Neutrophil (primary cell): ENCODE results near the gene MCFD2.

ENCODE experiments used
- H3K27ac ChIP-seq: fragments of 200-600 bp; sonication (generic); 2 replicates; pipeline ENCODE4 v1.5.1; 2016; ENCODE audit warnings: mild to moderate bottlenecking, moderate library complexity
- H3K27me3 ChIP-seq: fragments of 200-600 bp; sonication (generic); 2 replicates; pipeline ENCODE4 v1.6.0; 2016; ENCODE audit warnings: mild to moderate bottlenecking
- H3K36me3 ChIP-seq: fragments of 200-600 bp; sonication (generic); 2 replicates; pipeline ENCODE4 v1.5.1; 2017
- H3K4me1 ChIP-seq, 2 experiments: fragments of 200-600 bp in 1 of 2; sonication (generic) in 1 of 2; 1 replicate in 1 of 2; 2 replicates in 1 of 2; pipeline versions ENCODE4 v1.5.1 to v1.6.1; 2013 to 2016; ENCODE audit warnings: low read depth in 1 of 2, low read length in 1 of 2, mild to moderate bottlenecking in 1 of 2, moderate library complexity in 1 of 2; ENCODE audit not compliant: control insufficient read depth in 1 of 2, insufficient read depth in 1 of 2
- H3K4me3 ChIP-seq, 2 experiments: fragments of 200-600 bp in 1 of 2; sonication (generic) in 1 of 2; 1 replicate in 1 of 2; 2 replicates in 1 of 2; pipeline ENCODE4 v1.5.1; 2013 to 2016; ENCODE audit warnings: low read depth in 1 of 2, low read length in 1 of 2, mild to moderate bottlenecking in 1 of 2, moderate library complexity in 1 of 2
- H3K9me3 ChIP-seq: fragments of 200-600 bp; sonication (generic); 2 replicates; pipeline ENCODE4 v1.5.1; 2016
- TF ChIP-seq, protein P1 (sequence below): fragments of 200-600 bp; sonication (generic); IDR thresholded peaks from 2 replicates; pipeline ENCODE4 v1.5.1; 2016; ENCODE audit warnings: antibody characterized with exemption

MCFD2 gene

DNA sequence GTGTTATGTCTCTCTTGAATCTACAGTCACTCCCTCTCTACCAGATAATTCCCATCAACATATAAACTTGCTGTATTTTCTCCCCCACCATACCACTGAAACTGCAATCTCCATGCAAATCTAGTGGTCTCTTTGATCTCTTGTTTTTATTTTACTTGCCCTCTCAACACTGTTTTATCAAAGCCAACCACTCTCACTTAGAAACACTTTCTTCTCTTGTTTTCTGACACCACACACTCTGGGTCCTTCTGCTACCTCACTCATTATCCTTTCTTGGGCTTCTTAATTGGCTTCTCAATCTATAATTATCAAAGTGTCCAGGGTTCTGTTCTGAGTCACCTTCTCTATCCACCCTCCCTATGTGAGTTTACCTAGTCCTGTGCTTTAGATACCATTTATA is 2.0 kb upstream of the MCFD2 start:
- Histone ChIP-seq H3K27me3 (no peaks in the 10 kb centered on the region), H3K36me3 (no peaks in the 10 kb centered on the region), H3K4me3 (no peak overlapping the region), H3K27ac (no peak overlapping the region), H3K9me3 (no peaks in the 10 kb centered on the region), H3K4me1 (peaks cover 24 to 26% of the 10 kb centered on the region in 2 experiments)
- TF ChIP-seq, protein P1, sequence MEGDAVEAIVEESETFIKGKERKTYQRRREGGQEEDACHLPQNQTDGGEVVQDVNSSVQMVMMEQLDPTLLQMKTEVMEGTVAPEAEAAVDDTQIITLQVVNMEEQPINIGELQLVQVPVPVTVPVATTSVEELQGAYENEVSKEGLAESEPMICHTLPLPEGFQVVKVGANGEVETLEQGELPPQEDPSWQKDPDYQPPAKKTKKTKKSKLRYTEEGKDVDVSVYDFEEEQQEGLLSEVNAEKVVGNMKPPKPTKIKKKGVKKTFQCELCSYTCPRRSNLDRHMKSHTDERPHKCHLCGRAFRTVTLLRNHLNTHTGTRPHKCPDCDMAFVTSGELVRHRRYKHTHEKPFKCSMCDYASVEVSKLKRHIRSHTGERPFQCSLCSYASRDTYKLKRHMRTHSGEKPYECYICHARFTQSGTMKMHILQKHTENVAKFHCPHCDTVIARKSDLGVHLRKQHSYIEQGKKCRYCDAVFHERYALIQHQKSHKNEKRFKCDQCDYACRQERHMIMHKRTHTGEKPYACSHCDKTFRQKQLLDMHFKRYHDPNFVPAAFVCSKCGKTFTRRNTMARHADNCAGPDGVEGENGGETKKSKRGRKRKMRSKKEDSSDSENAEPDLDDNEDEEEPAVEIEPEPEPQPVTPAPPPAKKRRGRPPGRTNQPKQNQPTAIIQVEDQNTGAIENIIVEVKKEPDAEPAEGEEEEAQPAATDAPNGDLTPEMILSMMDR, result no peak

DNA sequence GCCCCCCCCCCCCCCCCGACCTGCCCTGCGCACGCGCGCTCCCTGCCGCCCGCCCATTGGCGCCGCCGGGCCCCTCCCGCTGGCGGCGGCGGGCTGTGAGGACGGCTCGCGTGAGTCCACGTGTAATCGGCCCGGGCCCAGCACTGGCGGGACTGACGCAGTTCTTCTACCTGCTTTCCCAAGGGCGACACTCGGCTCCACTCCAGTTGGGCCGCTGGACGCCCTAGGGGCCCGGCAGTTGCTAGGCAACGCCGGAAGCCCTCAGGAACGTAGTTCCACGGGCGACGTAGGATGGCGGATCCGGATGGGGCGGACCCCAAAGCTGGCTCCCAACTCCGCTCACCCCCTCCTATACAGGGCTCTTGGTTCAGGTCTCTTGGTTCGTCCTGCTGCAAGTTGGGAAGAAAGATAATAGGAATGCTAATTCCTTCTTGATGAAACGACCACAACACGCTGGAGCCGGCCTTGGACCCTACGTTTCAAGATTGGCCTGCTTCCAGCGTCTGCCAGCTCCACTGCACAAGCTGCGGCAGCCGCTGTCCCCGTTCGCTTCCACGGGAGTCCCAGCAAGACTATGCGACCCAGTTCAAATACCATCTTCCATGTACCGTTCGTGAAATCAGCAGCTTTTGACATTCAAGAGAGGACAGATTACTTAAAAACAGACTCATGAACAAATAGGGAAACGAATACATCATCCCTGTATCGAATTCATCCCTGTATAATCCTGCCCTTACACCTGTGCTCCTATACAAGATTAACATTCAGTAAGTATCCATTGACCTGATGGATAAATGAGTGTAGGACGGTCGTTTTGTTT is 415 bp upstream of the MCFD2 start:
- no peaks in the 10 kb centered on the region for H3K27me3 ChIP-seq
- H3K4me1 ChIP-seq, result peaks cover 24 to 26% of the 10 kb centered on the region in 2 experiments
- H3K9me3 ChIP-seq, result no peaks in the 10 kb centered on the region
- H3K27ac ChIP-seq, result peak overlapping the region; percentile 54
- peak overlapping the region; percentile 91 to 99 for H3K4me3 ChIP-seq
- no peaks in the 10 kb centered on the region for H3K36me3 ChIP-seq
- TF ChIP-seq, protein P1, result peak; percentile 39

DNA sequence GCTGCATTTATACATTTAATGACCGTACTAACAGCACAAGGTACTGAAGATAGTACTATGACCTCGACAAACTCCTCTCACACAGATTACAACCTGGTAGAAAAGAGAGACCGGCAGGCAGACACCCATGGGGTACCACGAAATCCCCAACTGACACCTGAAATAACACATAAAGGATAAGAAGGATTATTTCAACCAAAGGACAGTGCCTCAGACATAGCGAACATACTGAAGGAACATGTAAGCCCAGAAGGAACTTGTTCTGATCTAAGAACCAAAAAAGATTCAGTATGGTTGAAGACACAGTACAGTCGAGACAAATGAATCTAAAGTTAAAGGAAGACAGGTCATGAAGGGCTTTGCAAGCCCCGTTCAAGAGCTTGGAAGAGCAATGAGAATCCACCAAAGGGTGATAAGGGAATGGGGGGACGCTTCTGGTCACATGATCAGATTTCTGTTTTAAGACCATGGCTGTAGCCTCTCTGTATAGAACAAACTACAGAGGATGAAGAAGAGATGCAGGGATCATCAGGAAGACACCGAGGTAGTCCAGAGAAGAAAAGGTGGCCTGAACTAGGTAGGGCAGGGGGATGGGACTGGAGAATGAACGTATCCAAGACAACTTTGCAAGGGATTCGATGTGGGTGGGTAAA is 902 bp downstream of the MCFD2 start:
- Histone ChIP-seq H3K9me3 (no peaks in the 10 kb centered on the region), H3K4me3 (peak overlapping the region; percentile 91 to 99), H3K27ac (peak overlapping the region; percentile 54), H3K36me3 (peaks cover 3% of the 10 kb centered on the region), H3K4me1 (peaks cover 24 to 26% of the 10 kb centered on the region in 2 experiments), H3K27me3 (no peaks in the 10 kb centered on the region)
- TF ChIP-seq, protein P1, result no peak

DNA sequence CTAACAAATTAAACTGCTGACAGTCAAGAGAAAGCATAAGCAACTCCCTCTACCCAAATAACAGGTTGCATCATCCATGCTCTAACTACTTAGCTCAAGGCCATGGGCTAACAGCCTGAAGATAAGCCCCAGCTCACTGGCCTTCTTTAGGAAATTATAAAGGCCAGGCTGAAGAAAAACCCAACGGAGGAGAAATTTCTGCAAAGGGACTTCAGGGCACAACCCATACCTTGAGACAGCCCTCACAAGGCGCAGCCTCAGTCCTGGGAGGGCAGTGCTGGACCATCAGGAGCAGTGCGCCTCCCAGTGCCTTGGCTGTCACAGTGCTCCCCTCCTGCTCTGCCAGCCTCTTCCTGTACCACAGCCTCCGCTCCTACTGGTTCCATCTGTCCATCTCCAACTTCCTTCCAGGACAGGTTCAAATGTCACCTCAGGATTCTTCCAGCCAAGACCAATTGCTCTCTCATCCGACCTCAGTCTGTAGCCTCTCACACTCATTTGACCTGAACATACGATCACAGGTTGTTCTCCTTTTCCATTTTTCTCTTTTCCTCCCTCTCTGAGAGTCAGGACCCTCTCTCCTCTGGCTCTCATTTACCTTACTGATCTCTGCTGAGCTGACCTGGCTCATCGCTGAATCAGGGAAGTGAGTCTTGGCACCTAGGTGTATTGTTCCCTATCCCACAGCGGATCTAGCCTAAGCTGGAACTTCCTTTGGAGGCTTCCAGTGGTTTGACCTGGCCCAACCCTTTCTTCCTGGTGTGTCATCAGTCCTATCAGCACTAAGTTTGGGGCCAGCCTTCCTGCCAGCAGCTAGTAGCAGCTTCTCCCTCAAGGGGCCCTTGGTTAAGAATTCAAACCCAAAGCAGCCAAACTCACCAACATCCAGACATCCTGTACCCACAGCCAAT is 1.9 kb downstream of the MCFD2 start:
- no peaks in the 10 kb centered on the region for H3K27me3 ChIP-seq
- H3K36me3 ChIP-seq, result peaks cover 13% of the 10 kb centered on the region
- H3K27ac ChIP-seq, result no peak overlapping the region
- no peaks in the 10 kb centered on the region for H3K9me3 ChIP-seq
- TF ChIP-seq, protein P1, result no peak
- no peak overlapping the region for H3K4me3 ChIP-seq
- peaks cover 24 to 26% of the 10 kb centered on the region in 2 experiments for H3K4me1 ChIP-seq

DNA sequence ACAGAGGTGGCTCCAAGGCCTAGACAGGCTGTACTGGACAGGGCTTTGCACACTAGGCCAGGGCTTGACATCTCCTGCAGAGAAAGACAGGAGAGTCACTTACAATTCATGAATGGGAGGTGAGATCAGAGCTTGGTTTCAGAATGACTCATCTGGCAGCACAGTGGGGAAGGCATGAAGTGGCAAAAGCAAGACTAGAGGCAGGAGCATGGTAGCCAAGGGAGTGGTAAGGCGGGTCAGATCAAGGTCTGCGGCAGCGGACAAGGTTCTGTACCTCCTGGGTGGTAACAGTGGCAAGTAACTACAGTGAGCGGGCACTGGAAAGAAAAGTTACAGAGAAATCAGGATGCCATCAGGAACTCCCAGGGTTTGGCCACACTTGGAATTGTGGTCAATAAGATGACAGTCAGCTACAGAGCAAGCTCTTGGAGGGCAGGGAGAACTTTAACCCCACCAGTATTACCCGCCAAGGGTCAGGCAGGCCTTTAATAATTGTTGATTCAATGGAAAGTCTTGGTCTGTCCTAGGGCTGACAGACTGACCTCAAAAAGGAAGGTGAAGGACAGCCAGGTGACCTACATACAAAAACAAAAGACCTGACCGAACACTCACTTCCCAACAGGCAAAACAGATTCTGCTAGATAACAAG is 5.7 kb downstream of the MCFD2 start:
- Histone ChIP-seq H3K27ac (no peak overlapping the region), H3K36me3 (peaks cover 36% of the 10 kb centered on the region), H3K27me3 (no peaks in the 10 kb centered on the region), H3K4me3 (no peak overlapping the region), H3K4me1 (peaks cover 12 to 14% of the 10 kb centered on the region in 2 experiments), H3K9me3 (no peaks in the 10 kb centered on the region)
- TF ChIP-seq, protein P1, result no peak
